Measurements from ENCODE around the gene NFKBIE.

Gene NFKBIE

DNA sequence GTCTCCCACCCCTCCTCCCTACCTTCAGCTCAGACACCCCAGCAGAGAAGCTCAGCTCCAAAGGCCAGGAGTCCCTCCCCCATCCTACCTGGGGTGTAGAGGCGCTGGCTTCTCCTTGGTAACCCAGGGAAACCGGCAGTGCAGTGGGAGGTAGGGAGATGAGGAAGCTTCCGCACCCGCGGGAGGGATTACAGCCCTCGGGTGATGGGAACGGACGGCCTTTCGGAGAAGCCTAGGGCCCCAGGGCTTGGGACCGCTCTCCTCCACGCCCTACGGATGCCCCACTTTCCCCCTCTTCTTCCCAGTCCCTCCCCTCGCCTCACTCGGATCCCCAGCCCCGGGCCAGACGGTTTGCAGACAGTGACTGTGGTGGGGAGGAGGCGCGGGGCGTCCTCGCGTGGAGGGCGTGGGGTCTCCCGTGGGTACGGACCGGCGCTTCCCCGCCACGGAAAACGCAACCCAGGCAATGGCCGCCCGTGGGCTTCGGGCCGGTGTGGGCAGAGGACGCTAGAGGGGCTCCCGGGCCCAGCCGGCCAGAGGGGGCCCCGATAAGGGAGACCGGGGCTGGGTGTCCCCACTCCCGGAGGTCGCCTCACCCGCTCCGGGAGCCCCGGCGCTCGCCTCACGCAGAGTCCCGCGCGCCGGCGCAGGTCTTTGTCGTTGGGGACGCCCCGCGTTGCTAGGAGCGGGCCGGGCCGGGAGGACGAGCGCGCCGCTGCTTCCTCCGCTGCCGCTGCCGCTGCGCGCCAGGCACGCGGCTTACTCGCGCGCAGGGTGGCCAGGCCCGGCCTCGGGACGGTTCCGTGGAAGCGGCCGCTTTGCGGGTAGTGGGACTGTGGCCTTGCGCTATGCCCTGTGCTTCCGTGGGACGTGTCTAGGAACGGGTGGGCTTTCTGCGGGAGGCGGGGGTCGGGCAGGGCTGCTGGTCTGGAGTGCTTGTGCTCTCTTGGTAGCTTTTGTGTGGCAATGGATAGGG, 32.0 kb upstream of the NFKBIE start:
- no peak for DNase-seq

DNA sequence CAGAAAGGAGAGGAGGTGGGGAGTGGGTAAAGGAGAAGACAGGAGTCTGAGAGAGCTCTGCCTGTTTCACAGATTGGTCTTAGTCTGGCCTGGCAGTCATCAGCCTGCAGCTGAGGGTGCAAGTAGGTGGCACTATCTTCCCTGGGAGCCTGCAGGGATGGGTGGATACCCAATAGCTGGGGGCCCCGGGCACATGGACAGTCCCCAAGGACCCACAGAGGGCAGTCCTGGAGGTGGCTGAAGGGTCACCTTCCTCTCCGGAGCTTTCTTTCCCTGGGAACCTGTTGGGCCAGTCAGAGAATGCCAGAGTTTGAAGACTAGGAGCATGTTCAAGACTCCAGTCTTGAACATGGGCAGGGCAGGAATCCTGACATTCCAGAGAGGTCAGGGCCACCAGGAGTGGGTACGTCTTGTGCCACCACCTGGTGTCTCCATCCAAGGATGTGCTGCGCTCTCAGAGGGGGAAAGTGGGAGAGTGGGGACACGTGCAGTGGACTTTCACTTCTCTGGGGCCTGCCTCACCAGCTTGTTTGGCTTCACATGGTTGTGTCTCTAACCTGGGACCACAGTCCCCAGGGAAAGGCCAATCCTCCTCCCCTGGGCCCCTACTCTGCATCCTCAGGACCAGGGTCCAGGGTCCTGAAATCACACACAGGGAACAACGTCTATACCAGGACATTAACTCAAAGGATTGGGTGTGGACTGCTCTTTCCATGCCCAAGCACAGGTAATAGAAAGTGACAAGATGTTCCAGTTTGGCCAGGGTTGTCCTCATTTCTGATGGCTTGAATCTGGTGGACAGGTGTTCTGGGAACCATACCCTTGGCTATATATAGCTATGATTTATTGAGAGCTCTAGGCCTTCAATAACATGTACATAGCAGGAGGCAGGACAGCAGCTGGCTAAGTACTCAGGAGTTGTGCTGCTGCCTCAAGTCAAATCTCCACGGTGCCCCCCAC, 29.8 kb upstream of the NFKBIE start:
- no peak for DNase-seq

DNA sequence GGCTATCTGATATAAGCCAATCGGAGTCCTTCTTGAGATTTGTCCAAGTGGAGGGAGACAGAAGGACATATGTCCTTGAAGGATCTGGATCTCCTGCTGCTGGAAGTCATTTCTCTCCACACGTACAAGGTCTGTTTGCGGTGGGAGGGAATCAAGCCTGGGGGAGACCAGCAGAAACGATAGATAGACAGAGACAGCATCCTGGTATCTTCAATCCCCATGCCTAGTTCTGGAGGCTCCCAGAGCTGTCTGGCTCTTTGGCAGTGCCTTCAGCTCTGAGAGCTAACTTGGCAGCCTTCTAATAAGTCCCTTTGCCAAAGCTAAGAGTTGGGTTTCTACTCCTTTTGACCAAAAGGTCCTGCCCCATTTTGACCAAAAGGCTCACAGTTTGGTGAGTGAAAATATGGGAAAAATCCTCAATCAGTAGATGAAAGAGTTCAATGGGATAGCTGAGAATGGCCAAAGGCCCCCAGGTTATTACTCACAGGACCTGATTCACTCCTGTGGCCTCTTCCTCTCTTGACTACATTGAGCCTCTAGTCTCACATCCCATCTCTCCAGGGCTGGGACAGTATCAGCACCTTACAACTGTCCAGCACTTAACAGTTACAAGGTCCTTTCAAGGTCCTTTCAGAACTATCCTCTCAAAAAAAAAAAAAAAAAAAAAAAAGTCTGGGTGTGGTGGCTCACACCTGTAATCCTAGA, 27.5 kb upstream of the NFKBIE start:
- DNase-seq = no peak

DNA sequence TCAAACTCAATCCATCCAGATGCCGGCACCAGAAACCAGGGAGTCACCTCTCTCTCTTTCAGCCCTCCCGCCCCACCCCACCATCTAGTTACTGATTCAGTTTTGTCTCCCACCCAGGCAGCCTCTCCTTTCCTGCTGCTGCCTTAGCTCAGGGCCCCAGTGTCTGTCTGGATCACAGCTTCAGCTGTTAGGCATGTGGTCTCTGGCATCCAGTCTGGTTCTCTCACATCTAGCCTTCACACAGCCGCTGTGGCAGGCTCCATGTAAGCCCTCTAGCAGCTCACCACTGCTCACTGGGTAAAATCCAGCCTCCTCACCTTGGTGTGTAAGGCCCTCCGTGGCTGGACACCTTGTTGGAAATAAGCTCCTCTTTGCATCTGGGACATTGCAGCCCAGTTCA, 26.5 kb upstream of the NFKBIE start:
- DNase-seq = no peak

DNA sequence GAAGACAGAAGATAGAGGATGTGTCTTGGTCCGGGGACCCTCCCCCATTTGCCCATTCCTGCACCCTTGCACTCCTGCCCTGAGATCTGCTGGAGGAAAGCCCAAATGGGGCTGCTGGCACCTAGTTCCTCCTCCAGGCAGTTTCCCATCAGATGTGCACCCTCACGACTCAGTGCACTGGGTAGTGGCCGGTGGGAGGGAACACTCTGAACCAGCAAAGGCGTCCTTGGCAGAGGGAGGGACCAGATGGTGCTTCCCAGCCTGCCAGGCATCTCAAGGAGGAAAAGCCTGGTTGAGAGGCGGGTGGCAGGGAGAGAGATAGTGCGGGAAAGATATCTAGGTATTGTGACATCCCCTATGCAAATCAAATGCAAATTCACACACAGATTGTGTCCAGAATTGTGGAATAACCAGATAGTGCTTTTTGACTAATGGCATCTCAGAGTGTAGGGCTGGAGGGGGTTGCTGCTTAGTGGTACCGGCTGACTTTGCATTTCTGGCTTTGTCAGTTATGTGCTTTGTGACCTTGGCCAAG, 24.4 kb upstream of the NFKBIE start:
- DNase-seq = no peak

DNA sequence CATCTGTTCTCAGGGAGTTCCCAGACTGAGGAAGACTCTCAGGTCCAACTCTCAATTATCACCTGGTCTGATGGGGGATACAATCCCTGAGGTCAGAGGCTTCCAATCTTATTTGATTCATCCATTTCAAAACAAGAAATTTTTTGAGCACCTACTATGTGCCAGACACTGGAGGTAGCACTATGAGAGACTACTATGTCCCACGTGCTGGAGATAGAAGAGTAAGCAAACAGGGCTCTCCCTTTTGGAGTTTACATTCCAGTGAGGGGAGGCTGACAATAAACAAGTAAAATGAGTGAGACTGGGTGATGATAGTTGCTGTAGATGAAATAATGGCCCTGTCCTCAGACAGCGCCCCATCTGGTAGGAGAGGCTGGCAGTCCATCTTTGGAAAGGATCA, 21.4 kb upstream of the NFKBIE start:
- DNase-seq = no peak

DNA sequence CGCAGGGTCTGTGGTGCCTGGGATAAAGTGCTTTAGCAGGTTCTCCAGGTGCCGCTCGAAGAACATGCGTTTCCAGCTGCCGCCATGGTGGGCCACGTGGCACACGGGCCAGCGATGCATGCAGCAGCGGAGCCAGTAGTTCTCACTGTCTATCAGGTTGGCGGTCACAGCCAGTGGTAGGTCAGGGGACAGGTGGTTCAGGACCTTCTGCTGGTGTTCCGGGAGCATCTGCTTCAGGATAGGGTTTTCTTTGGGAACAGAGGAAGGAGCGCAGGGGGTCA, 20.9 kb upstream of the NFKBIE start:
- DNase-seq = no peak

DNA sequence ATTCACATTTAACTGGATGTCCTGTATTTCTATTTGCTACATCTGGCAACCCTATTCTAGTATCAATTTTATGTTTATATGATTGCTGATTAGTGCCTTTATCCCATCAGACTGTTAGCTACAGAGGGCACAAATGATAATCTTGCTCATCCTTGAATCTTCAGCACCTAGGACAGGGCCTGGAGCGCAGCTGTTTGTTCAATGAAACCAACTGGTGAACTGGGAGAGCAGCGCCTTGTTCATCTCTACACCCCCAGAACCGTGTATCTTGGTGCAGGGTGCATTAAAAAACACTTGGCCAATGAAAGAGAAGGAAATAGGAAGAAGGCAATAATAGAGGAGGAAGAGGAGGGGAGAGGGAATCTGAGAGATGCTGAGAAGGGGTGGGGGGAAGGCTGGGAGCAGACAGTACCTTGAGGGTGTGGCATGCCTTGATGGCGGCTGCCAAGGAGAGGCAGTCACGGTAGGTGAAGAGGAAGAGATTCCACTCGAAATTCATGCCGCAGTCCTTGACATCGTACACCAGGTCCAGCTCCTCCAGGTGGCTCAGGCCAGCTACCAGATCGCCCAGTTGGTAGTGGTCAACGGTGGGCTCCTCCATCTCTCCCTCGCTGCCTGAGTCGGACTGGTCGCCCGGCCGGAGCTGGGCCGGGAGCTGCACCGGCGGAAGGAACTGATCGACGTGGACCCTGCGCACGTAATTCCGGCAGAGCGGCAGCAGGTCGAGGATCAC, 20.4 kb upstream of the NFKBIE start:
- DNase-seq = no peak

DNA sequence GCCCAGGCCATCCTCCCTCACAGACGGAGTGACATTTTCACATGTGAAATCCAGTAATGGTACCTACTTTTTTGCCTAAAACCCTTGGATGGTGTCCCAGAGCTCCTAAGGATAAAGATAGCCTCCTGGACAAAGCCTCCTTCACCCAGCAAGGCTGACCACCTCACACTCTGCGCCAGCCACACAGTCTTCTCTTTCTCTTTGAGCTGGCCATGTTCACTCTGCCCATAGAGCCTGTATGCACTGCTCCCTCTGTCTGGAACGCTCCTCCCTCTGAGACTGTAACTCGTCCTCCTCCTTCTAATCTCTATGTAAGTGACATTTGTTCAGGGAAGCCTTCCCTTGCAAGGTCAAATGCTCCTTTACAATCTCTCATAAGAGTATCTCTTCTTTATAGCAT, 19.5 kb upstream of the NFKBIE start:
- no peak for DNase-seq

DNA sequence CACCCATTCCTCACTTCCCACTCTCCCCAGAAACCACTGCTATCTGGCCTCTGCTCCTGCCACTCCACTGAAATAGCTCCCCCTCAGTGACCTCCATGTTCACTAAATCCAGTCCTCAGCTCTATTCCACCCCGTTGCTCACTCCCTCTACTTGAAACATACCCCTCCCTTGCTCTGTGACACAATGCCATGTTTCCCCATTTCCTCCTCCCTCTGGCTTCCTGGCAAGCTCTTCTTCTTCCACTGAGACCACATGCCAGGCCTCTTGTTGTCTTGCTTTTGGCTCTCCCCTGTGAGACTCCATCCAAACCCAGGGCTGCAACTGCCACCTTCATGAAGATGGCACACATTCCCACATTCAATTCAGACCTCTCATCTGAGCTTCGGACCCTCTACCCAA, 18.8 kb upstream of the NFKBIE start:
- DNase-seq = no peak

DNA sequence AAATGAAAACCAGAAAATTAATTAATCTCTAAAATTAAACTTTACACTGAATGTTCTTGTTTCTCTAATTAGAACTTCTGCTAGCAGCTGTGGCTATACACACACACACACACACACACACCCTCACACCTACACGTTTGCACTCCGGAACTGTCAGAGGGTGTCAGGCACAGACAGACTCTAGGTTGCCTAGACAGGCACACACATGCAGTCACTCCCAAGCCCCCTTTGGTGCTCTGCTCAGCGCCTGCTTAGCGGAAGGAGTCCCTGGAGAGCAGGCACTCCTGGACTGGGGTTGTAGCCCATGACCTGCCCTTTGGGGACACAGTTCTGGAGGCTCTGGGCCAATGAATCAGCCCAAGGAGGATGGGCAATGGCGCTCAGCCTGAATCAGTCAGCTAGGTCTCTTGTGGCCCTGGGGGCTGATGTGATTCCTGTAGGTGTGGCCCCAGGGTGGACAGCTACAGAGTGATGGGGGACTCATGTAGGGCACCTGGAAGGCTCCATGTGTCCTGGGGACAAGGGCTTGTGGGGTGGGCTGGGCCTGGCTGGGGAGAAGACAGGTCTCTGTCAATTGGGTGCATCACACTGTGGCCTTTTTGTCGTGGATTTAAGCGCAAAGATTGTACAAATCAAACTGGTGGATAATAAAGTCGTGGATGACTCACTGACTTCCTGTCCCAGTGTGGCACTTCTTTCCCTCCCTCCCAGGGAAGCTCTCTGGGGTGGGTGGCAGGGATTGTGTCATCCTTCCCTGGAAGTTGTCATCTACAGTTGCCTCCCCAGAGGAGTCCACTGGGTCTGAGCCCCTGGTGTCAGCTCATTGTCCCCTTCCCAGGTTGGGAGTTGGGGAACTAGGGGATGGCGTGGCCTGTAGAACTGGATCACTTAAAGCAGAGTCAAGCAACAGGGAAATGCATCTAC, 13.7 kb upstream of the NFKBIE start:
- no peak for DNase-seq

DNA sequence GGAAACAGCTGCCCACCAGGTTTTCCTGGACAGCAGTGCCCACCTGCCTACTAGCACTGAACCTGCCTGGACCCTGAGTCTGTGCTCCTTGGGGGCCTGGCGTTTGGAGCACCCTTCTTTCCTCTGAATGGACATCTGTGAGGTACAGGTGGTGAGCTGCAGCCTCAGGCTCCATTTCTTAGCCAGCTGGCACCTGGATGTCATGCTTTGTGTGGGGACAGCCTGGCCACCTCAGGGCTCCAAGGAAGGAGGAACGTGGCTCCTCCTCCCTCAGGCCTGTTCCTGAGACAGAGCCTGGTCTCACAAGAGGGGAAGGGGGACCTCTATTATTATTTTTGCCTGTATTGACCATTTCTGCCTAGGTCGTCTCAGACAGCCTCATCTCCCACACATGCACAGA, 13.0 kb upstream of the NFKBIE start:
- no peak for DNase-seq

DNA sequence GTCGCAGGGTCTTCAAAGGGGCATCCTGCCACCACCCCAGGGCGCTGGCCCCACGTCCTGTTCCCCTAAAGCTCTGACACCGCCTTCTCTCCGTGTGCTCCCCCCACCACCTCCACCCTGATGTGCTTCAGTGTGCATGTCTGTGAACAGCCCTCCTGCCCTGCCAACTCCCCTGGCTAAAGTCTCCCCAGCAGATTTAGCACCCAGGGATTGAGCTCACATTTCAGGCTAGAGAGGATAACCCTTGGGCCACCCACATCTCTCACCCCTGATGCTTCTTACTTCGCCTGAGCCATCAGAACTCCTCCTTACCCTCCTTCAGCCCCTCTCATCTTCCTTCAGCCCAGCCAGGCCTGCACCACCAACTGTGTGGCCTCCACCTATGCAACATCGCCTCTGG, 12.4 kb upstream of the NFKBIE start:
- no peak for DNase-seq

DNA sequence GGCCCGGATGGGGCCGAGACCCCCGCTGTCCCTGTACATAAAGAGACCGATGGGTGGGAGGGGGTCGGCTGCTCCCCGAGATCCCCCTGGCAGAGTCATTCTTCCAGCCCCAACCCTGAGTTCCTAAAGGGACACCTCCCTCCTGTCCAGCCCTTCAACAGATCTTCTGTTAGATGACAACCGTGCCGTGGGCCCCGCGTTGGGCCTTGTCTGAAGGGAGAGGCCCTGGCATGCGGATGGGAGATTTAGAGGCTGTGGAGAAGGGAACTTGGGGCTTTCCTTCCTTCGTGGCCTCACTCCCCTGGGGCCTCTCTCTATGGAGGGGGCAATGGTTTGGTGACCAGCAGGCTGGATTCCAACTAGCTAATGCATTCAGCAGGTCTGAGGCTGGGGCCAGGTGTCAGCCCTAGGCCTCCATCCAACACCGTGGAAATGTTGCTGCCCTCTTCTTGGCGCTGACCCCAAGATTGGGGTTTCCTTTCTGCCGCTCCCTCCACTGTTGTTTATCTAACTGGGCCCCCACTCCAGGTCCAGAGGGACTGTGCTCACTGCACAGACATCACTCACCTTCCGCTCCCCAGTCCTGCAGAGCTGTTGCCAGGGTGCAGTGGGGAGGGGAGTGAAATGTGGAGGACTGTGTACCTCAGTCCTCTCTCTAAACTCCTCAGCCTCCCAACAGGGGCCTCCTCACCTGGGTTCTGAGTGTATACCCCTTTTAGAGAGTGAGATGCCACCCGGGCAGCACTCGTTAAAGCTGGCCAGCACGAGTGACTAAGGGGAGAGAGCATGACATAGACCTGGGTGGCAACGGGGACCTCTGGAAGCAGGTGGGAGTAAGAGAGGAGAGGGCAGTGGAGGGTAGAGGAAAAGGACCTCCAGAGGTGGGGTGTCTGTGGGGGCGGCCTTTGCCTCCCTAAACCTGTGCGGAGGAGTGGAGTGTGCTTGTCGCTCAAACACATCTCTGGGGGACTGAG, 11.6 kb upstream of the NFKBIE start:
- DNase-seq = no peak

DNA sequence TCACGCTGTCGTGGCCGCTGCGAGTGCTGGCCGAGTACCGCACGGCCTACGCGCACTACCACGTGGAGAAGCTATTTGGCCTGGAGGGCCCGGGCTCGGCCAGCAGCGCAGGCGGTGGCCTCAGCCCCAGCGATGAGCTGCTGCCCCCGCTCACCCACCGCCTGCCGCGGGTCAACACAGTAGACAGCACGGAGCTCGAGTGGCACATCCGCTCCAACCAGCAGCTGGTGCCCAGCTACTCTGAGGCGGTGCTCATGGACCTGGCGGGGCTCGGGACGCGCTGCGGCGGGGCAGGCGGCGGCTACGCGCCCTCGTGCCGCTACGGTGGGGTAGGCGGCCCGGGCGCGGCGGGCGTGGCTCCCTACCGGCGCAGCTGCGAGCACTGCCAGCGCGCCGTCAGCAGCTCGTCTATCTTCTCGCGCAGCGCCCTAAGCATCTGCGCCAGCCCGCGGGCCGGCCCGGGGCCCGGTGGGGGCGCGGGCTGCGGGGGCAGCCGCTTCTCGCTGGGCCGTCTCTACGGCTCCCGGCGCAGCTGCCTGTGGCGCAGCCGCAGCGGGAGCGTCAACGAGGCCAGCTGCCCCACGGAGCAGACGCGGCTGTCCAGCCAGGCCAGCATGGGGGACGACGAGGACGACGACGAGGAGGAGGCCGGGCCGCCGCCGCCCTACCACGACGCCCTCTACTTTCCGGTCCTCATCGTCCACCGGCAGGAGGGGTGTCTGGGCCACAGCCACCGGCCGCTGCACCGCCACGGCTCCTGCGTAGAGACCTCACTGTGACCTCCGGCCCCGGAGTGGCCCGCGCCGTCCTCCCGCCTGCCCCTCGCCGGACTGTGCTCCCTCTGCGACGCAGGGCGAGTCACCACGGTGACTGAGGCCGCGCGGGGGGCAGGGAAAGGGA, 10.6 kb upstream of the NFKBIE start:
- no peak for DNase-seq

DNA sequence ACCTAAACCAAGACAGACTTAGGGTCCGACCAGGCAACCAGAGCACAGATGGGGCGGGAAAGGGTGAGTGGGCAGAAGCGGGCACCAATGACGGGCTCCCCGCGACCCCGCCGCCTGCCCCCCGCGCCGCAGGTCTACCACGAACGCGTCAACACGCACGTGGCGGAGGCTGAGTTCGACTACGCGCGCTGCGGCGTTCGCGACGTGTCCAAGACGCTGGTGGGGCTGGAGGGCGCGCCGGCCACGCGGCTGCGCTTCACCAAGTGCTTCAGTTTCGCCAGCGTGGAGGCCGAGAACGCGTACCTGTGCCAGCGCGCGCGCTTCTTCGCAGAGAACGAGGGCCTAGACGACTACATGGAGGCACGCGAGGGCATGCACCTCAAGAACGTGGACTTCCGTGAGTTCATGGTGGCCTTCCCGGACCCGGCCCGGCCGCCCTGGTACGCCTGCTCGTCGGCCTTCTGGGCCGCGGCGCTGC, 10.0 kb upstream of the NFKBIE start:
- DNase-seq = no peak

DNA sequence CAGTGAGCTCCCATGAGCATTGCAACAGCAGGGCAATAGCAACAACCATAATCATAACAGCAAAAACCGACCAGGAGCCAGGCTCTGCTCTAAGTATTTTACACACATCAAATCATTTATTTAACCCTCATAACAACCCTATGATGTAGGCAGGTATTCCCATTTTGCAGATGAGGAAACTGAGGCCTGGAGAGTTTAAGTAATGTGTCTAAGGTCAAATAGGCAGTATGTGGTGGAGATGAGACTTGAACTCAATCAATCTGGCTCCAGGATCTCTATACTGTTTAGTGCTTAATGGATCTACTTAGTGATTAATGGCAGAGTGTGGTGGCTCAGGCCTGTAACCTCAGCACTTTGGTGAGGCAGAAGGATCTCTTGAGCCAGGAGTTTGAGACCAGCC, 8.3 kb upstream of the NFKBIE start:
- DNase-seq = no peak

DNA sequence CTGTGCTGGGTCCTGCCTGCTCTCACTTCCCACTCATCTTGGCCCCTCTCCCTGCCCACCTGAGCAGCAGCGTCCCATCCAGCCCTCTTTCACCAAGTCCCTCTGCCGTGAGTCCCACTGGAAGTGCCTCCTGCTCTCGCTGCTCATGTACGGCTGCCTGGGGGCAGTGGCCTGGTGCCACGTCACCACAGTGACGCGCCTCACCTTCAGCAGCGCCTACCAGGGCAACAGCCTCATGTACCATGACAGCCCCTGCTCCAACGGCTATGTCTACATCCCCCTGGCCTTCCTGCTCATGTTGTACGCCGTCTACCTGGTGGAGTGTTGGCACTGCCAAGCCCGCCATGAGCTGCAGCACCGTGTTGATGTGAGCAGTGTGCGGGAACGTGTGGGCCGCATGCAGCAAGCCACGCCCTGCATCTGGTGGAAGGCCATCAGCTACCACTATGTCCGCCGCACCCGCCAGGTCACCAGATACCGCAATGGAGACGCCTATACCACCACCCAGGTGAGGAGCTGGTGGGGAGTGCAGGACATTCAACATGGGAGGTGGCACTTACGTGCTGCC, 7.7 kb upstream of the NFKBIE start:
- DNase-seq = no peak

Data from HCEC 1CT (cell line).